ENCODE measurements around the gene MLXIPL. TPM values are rescaled to one million over a fixed set of nuclear protein-coding genes. Genes with fewer than 3 reads are reported as not detected.

Gene MLXIPL
- total and polyA plus RNA-seq, 2 of the 8 experiments (the other 6 are each of a cell fraction or from before 2014, with no cell fraction given), result 9.4 to 10.6 TPM

DNA sequence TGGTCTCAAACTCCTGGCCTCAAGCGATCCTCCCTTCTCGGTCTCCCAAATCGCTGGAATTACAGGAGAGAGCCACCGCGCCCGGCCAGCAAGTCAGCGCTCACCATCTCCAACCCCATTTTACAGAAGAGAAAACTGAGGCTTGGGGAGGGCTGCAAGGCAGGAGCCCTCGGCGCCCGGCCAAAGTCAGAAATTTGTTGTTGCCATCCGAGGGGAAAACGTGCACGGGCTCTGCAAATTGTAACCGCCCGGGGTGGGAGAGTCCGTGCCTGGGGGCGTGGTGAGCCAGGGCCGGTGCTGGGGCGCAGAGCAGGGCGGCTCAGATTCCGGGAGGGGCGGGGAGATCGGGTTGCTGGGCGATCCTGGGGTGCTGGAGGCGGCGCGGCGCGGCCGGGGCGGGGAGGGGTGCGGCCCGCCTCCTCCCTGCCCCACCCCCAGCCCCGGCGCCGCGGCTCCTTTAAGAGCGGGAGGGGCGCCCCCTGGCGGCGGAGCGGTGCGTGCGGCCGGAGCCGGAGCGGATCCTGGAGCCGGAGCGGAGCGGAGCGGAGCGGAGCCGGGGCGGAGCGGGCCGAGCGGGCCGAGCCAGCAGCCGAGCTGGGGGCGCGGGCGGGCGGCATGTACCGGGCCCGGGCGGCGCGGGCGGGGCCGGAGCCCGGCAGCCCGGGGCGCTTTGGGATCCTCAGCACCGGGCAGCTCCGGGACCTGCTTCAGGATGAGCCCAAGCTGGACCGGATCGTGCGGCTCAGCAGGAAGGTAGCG is 43.2 kb upstream of the MLXIPL start, which contains the start of gene VPS37D (continued):
- TF ChIP-seq, protein P1, sequence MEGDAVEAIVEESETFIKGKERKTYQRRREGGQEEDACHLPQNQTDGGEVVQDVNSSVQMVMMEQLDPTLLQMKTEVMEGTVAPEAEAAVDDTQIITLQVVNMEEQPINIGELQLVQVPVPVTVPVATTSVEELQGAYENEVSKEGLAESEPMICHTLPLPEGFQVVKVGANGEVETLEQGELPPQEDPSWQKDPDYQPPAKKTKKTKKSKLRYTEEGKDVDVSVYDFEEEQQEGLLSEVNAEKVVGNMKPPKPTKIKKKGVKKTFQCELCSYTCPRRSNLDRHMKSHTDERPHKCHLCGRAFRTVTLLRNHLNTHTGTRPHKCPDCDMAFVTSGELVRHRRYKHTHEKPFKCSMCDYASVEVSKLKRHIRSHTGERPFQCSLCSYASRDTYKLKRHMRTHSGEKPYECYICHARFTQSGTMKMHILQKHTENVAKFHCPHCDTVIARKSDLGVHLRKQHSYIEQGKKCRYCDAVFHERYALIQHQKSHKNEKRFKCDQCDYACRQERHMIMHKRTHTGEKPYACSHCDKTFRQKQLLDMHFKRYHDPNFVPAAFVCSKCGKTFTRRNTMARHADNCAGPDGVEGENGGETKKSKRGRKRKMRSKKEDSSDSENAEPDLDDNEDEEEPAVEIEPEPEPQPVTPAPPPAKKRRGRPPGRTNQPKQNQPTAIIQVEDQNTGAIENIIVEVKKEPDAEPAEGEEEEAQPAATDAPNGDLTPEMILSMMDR (IDR thresholded peaks at IDR 0.05; ENCODE audit: control extremely low read depth in 1 of 3, insufficient read depth in 1 of 3, low read depth in 1 of 3, low read length in 3 of 3), result peak; percentile 73 to 93 (median 79)
- TF ChIP-seq SIN3A (conservative IDR thresholded peaks at IDR 0.05 in 1 of 2, IDR thresholded peaks at IDR 0.05 in 1 of 2; ENCODE audit: low read depth in 1 of 2, low read length in 2 of 2) (peak; percentile 37 to 72; a peak in 1 of 4 replicates), HDAC2 (IDR thresholded peaks at IDR 0.05; ENCODE audit: borderline replicate concordance in 1 of 2, low read depth in 2 of 2, low read length in 2 of 2) (peak in 1 of 2 experiments; percentile 99; a peak in 2 of 4 replicates), MAFK (IDR thresholded peaks at IDR 0.05; ENCODE audit: low read depth, low read length) (no peak), TAF7 (optimal IDR thresholded peaks at IDR 0.05; ENCODE audit: borderline replicate concordance, low read depth, low read length) (peak; percentile 35), TBP (IDR thresholded peaks at IDR 0.05; ENCODE audit: low read depth, low read length) (peak; percentile 78; the same call in 1 of the 2 replicates), RAD21 (IDR thresholded peaks at IDR 0.05 in 1 of 2, conservative IDR thresholded peaks at IDR 0.05 in 1 of 2; ENCODE audit: low read depth in 2 of 2, low read length in 2 of 2) (peak; percentile 56 to 81), TCF12 (IDR thresholded peaks at IDR 0.05; ENCODE audit: low read depth, low read length) (0 out of 2 replicates have a peak, but pooled peaks have one; percentile 7), TAF1 (IDR thresholded peaks at IDR 0.05; ENCODE audit: low read depth, low read length) (peak; percentile 41; the same call in 1 of the 2 replicates), POLR2A (IDR thresholded peaks at IDR 0.05; ENCODE audit: control extremely low read depth in 1 of 2, low read depth in 2 of 2, low read length in 2 of 2) (no peak), GTF2F1 (IDR thresholded peaks at IDR 0.05; ENCODE audit: borderline replicate concordance, low read depth, low read length) (no peak), KDM5A (IDR thresholded peaks at IDR 0.05; ENCODE audit: low read length) (no peak)
